GM13976 (cell line): ENCODE results near the gene C17orf67.

Experiments
- DNase-seq: peaks from one replicate; pipeline ENCODE4 v3.0.0; 2012; ENCODE audit warnings: low spot score
- in situ Hi-C: fragments of 300-500 bp; cut with MboI; formaldehyde crosslinking; loops from one replicate; pipeline ENCODE4 v1.12.0; 2022; ENCODE audit warnings: low sequenced_read_pairs, mixed read lengths, inconsistent platforms; ENCODE audit not compliant: unreplicated experiment
- TF ChIP-seq, protein P1 (sequence below): IDR thresholded peaks from 2 replicates; pipeline ENCODE4 v1.5.1; 2012; ENCODE audit warnings: borderline replicate concordance, mild to moderate bottlenecking; ENCODE audit not compliant: insufficient read depth; ENCODE audit errors: extremely low read depth, missing control alignments, control extremely low read depth

C17orf67 gene

DNA sequence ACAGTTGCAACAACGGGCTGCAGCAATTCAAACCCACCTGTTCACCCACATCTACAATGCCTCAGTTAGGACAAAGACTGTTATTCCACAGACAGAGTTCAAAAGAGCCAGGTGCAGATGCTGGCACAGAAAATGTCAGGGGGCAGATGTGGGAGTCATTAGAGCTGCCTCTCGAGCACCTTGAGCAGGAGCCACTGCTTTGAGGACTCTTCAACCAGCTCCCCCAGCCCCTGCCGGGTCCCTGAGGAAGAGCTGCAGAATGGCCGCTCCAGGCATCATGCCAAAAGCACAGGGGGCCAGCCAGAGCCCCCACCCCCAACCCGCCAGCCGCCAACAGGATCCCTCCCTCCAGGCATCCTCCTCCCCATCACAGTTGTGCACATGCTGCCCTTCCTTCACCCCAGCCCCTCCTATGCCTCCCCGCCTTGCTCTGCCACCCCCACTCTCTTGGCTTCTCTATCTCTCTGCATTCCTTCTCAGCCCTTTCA lies 20.8 kb downstream of the C17orf67 start:
- no peak for DNase-seq
- in situ Hi-C loops = loop anchor here (10.0 kb wide), 1 partner anchor 122 kb away; no protein-coding TSS in a partner anchor

DNA sequence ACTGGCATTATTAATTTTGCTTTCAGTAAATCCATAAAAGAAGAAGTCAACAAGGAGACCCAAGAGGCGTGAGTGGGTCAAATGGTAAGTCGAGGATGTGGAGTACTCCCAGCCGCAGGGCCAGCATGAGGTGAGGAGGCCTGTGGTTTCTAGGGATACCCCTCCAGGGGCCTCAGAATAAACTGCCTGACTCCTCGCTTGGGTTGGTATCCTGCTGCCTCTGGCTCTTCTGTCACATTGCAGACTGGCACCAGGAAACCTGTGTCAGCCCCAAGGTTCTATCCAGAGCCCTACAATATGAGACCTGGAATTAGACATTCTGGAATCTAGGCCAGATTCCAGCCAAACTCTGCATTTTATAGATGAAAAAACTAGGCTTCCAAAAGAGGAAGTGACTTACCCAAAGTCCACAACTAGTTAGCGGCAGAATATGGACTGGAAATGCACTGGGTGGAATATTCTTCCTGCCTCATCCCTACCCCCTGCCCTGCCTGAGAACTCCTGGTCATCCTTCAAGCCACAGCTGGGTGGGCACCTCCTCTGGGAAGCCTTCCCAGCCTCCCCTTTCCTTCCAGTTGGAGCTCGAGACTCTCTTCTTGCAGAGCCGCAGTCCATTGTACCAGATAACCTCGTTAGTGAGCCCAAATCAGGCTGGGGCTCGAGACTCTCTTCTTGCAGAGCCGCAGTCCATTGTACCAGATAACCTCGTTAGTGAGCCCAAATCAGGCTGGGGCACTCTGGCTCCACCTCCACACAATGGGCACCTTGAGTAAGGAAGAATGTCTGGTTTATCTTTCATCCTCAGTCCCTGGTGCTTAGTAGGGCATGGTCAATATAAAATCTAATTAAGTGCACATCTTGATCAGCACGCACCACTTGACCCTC lies 22.6 kb downstream of the C17orf67 start:
- in situ Hi-C loops = loop anchor here (10.0 kb wide), 1 partner anchor 124 kb away; no protein-coding TSS in a partner anchor
- DNase-seq = no peak
- TF ChIP-seq, protein P1, sequence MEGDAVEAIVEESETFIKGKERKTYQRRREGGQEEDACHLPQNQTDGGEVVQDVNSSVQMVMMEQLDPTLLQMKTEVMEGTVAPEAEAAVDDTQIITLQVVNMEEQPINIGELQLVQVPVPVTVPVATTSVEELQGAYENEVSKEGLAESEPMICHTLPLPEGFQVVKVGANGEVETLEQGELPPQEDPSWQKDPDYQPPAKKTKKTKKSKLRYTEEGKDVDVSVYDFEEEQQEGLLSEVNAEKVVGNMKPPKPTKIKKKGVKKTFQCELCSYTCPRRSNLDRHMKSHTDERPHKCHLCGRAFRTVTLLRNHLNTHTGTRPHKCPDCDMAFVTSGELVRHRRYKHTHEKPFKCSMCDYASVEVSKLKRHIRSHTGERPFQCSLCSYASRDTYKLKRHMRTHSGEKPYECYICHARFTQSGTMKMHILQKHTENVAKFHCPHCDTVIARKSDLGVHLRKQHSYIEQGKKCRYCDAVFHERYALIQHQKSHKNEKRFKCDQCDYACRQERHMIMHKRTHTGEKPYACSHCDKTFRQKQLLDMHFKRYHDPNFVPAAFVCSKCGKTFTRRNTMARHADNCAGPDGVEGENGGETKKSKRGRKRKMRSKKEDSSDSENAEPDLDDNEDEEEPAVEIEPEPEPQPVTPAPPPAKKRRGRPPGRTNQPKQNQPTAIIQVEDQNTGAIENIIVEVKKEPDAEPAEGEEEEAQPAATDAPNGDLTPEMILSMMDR = no peak

More for the DNA sequence above, 20.8 kb downstream of the C17orf67 start:
- TF ChIP-seq, protein P1 = no peak

DNA sequence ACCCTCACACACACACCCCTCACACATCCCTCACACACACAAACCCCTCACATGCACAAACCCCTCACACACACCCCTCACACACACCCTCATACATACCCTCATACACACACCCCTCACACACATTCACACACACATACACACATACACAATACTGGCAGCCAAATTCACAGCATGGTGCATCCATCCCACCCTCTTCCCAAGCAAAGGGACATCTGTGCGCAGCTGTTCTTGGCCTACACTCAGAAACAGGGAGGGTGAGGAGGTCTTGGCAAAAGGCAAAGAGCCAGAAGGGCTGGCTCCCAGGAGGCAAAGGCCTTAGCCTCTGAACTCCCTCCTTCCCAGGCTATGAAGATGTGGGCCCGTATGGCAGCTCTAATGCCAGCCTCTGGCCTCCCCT lies 23.4 kb downstream of the C17orf67 start:
- no peak for DNase-seq
- in situ Hi-C loops = loop anchor here (10.0 kb wide), 1 partner anchor 124 kb away; no protein-coding TSS in a partner anchor
- TF ChIP-seq, protein P1 = no peak

DNA sequence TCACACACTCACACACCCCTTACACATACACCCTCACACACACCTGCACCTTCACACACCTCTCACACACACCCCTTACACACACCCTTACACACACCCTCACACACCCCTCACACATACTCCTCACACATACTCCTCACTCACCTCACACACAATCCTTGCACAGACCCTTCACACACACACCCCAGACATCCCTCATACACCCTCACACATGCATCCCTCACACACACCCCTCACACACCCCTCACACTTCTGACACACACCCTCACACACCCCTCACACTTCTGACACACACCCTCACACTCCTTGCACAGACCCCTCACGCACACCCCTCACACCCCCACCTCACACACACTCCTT lies 23.9 kb downstream of the C17orf67 start:
- TF ChIP-seq, protein P1 = no peak
- no peak for DNase-seq
- in situ Hi-C loops = loop anchor here (10.0 kb wide), 1 partner anchor 125 kb away; no protein-coding TSS in a partner anchor

DNA sequence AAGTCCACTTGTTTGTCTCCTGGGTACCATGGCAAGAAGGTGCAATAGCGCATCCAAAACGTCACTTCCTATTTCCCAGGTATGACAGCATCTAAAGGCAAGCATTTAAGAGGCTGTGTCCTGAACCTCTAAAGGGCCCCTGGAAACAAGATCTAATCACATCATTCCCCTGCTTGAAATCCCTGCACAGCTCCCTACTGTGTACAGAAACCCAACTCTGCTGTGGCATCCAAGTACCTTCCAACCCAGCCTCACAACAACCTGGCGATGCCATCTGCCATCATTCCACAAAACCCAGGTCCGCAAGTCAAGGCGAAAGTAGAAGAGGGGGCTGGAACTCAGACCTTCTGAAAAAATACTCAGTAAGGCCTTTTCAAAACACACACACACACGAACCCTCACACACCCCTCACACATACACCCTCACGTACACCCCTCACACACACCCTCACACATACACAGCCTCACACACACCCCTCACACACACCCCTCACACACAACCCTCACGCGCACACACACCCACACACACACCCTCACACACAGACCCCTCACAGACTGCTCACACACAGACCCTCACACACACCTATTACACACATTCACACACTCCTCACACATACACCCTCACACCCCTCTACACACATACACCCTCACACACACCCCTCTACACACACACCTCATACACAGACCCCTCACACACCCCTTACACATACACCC lies 24.5 kb downstream of the C17orf67 start:
- DNase-seq = no peak
- in situ Hi-C loops = no loop called here
- TF ChIP-seq, protein P1 = no peak

DNA sequence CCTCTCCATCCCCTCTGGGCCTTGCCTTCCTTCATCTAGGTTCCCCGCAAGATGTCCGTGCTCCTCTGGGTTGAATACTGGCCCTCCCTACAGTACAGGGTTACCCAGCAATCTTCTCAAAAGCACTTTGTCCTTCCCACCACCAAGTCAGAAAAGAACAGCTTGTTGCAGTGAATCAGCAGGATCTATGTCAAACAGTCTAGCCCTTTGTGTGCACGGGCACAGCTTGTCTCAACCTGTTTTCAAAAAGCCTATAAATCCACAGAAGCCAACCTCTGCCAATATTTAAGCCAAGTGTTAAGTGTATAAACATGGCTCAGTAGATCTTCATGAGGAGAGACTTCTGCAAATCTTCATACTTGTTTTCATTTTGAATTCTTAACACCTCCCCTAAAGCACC lies 25.2 kb downstream of the C17orf67 start:
- TF ChIP-seq, protein P1 = no peak
- in situ Hi-C loops = no loop called here
- DNase-seq = no peak
